ENCODE results near the gene PRR35.

The PRR35 gene

GRCh38 chr16:558298-559020, 1.7 kb upstream of the PRR35 start:
- H3K27me3 ChIP-seq: peaks cover 0 to 61% of the 10 kb centered on the region in 2 donors
- no peak overlapping the region for H3K4me3 ChIP-seq
- peaks cover 0 to 7% (median 3%) of the 10 kb centered on the region in 3 donors for H3K36me3 ChIP-seq
- H3K9me3 ChIP-seq: no peaks in the 10 kb centered on the region
- H3K27ac ChIP-seq: no peak overlapping the region
- no peak for DNase-seq
- no peak for TF ChIP-seq CTCF (IDR thresholded peaks at IDR 0.05)
- peaks cover 0 to 18% (median 9%) of the 10 kb centered on the region in 4 donors for H3K4me1 ChIP-seq
- intact Hi-C loops (cut with DNase I; ENCODE audit: low total_unique reads): no loop called here

GRCh38 chr16:559021-559380, 1.2 kb upstream of the PRR35 start:
- no peak for DNase-seq
- TF ChIP-seq CTCF (IDR thresholded peaks at IDR 0.05): no peak
- no peak overlapping the region for H3K27ac ChIP-seq
- peaks cover 0 to 18% (median 9%) of the 10 kb centered on the region in 4 donors for H3K4me1 ChIP-seq
- H3K9me3 ChIP-seq: no peaks in the 10 kb centered on the region
- H3K36me3 ChIP-seq: peaks cover 0 to 2% (median 0%) of the 10 kb centered on the region in 3 donors
- peaks cover 0 to 67% of the 10 kb centered on the region in 2 donors for H3K27me3 ChIP-seq
- no peak overlapping the region for H3K4me3 ChIP-seq
- intact Hi-C loops (cut with DNase I; ENCODE audit: low total_unique reads): no loop called here

GRCh38 chr16:559411-560203, 587 bp upstream of the PRR35 start:
- Histone ChIP-seq H3K4me1 (peaks cover 0 to 18% (median 9%) of the 10 kb centered on the region in 4 donors), H3K27me3 (peaks cover 0 to 73% of the 10 kb centered on the region in 2 donors), H3K36me3 (no peaks in the 10 kb centered on the region), H3K27ac (no peak overlapping the region), H3K9me3 (no peaks in the 10 kb centered on the region), H3K4me3 (no peak overlapping the region)
- intact Hi-C loops (cut with DNase I; ENCODE audit: low total_unique reads): no loop called here
- no peak for TF ChIP-seq CTCF (IDR thresholded peaks at IDR 0.05)
- DNase-seq: no peak

GRCh38 chr16:560701-561412, 663 bp downstream of the PRR35 start:
- Histone ChIP-seq H3K27me3 (peaks cover 0 to 83% of the 10 kb centered on the region in 2 donors), H3K36me3 (no peaks in the 10 kb centered on the region), H3K27ac (no peak overlapping the region), H3K4me1 (peaks cover 0 to 26% (median 12%) of the 10 kb centered on the region in 4 donors), H3K4me3 (no peak overlapping the region), H3K9me3 (no peaks in the 10 kb centered on the region)
- intact Hi-C loops (cut with DNase I; ENCODE audit: low total_unique reads): no loop called here
- DNase-seq: no peak
- TF ChIP-seq CTCF (IDR thresholded peaks at IDR 0.05): no peak

GRCh38 chr16:561413-561794, 1.2 kb downstream of the PRR35 start:
- intact Hi-C loops (cut with DNase I; ENCODE audit: low total_unique reads): no loop called here
- no peak for TF ChIP-seq CTCF (IDR thresholded peaks at IDR 0.05)
- H3K36me3 ChIP-seq: no peaks in the 10 kb centered on the region
- H3K4me3 ChIP-seq: no peak overlapping the region
- peaks cover 0 to 85% of the 10 kb centered on the region in 2 donors for H3K27me3 ChIP-seq
- H3K9me3 ChIP-seq: no peaks in the 10 kb centered on the region
- H3K4me1 ChIP-seq: peaks cover 0 to 32% (median 17%) of the 10 kb centered on the region in 4 donors
- H3K27ac ChIP-seq: no peak overlapping the region
- no peak for DNase-seq
